Nephron (organoid): ENCODE measurements around the gene CRTC1.

Experiments used
- H3K27ac Mint-ChIP-seq, 3 experiments: 2 replicates each; pipeline ENCODE4 v1.8.0; 2020; ENCODE audit warnings: mixed read lengths in 3 of 3, mild to moderate bottlenecking in 2 of 3, moderate library complexity in 1 of 3
- H3K27me3 Mint-ChIP-seq: 2 replicates; pipeline ENCODE4 v1.8.0; 2021; ENCODE audit warnings: low read depth, mild to moderate bottlenecking, moderate library complexity, mixed read lengths
- H3K36me3 Mint-ChIP-seq: 2 replicates; pipeline ENCODE4 v1.8.0; 2020; ENCODE audit warnings: low read depth, mixed read lengths
- H3K4me1 Mint-ChIP-seq: 2 replicates; pipeline ENCODE4 v1.8.0; 2020; ENCODE audit warnings: mixed read lengths
- H3K4me3 Mint-ChIP-seq, 3 experiments: 2 replicates each; pipeline ENCODE4 v1.8.0; 2020; ENCODE audit warnings: mild to moderate bottlenecking in 3 of 3, mixed read lengths in 3 of 3, moderate library complexity in 2 of 3
- H3K9me3 Mint-ChIP-seq: 2 replicates; pipeline ENCODE4 v1.8.0; 2020; ENCODE audit warnings: mixed read lengths
- CTCF ChIP-seq, 3 experiments: fragments of 200-600 bp; sonication (generic); IDR thresholded peaks; one replicate each; pipeline ENCODE4 v1.5.0; 2021; ENCODE audit warnings: antibody characterized with exemption in 3 of 3; ENCODE audit not compliant: unreplicated experiment in 3 of 3

The CRTC1 gene

GRCh38 chr19:18636969-18637629 lies 46.4 kb upstream of the CRTC1 start, which contains the start of gene KLHL26:
Gene KLHL26 (plus strand): TSS chr19:18637028. CDS start chr19:18637055, 27 bp downstream.
- H3K27ac Mint-ChIP-seq = peak within 1 kb of the TSS in 2 of 3 experiments; percentile 70 to 74
- H3K9me3 Mint-ChIP-seq = no peaks in the 10 kb centered on the region
- H3K27me3 Mint-ChIP-seq = peaks cover 15% of the 10 kb centered on the region
- H3K36me3 Mint-ChIP-seq = no peaks in the 10 kb centered on the region
- H3K4me3 Mint-ChIP-seq = peak within 1 kb of the TSS; percentile 86 to 90 (median 90)
- peaks cover 5% of the 10 kb centered on the region for H3K4me1 Mint-ChIP-seq
- no peak for TF ChIP-seq CTCF (IDR thresholded peaks at IDR 0.05; ENCODE audit: unreplicated experiment in 3 of 3)

- Mint-ChIP-seq H3K4me3 (peak overlapping the region; percentile 86 to 90 (median 86)), H3K36me3 (no peaks in the 10 kb centered on the region), H3K27ac (peak overlapping the region in 1 of 3 experiments; percentile 54), H3K27me3 (peaks cover 15% of the 10 kb centered on the region), H3K9me3 (no peaks in the 10 kb centered on the region), H3K4me1 (peaks cover 5% of the 10 kb centered on the region)
- TF ChIP-seq CTCF (IDR thresholded peaks at IDR 0.05; ENCODE audit: unreplicated experiment in 3 of 3) = no peak
Observed at GRCh38 chr19:18637673-18638630, 45.5 kb upstream of the CRTC1 start.

GRCh38 chr19:18639706-18640243 lies 43.7 kb upstream of the CRTC1 start:
- H3K27me3 Mint-ChIP-seq = peaks cover 6% of the 10 kb centered on the region
- peak overlapping the region; percentile 10 to 68 (median 42) for H3K4me3 Mint-ChIP-seq
- H3K36me3 Mint-ChIP-seq = peaks cover 4% of the 10 kb centered on the region
- H3K27ac Mint-ChIP-seq = no peak overlapping the region
- no peaks in the 10 kb centered on the region for H3K9me3 Mint-ChIP-seq
- TF ChIP-seq CTCF (IDR thresholded peaks at IDR 0.05; ENCODE audit: unreplicated experiment in 3 of 3) = no peak
- peaks cover 5% of the 10 kb centered on the region for H3K4me1 Mint-ChIP-seq

- Mint-ChIP-seq H3K4me3 (no peak overlapping the region), H3K27me3 (peaks cover 16% of the 10 kb centered on the region), H3K27ac (no peak overlapping the region), H3K9me3 (no peaks in the 10 kb centered on the region), H3K36me3 (peaks cover 4% of the 10 kb centered on the region), H3K4me1 (peaks cover 24% of the 10 kb centered on the region)
- TF ChIP-seq CTCF (IDR thresholded peaks at IDR 0.05; ENCODE audit: unreplicated experiment in 3 of 3) = no peak
Observed at GRCh38 chr19:18644196-18645034, 39.1 kb upstream of the CRTC1 start.

- Mint-ChIP-seq H3K27me3 (peaks cover 22% of the 10 kb centered on the region), H3K36me3 (peaks cover 4% of the 10 kb centered on the region), H3K27ac (no peak overlapping the region), H3K9me3 (no peaks in the 10 kb centered on the region), H3K4me3 (no peak overlapping the region), H3K4me1 (peaks cover 31% of the 10 kb centered on the region)
- no peak for TF ChIP-seq CTCF (IDR thresholded peaks at IDR 0.05; ENCODE audit: unreplicated experiment in 3 of 3)
Observed at GRCh38 chr19:18645035-18645511, 38.4 kb upstream of the CRTC1 start.
